Astrocyte of the spinal cord (primary cell): ENCODE data around the gene C1orf174.

Source experiments
- DNase-seq: peaks from one replicate; pipeline ENCODE4 v3.0.0; 2011; ENCODE audit warnings: low read depth, low spot score
- H3K4me3 ChIP-seq: 2 replicates; pipeline ENCODE4 v1.5.1; 2011; ENCODE audit warnings: low read depth, mild to moderate bottlenecking, low read length, moderate library complexity
- in situ Hi-C: cut with HindIII; loops from 2 replicates; pipeline ENCODE4 v1.10.0; 2017; ENCODE audit warnings: low sequenced_read_pairs
- TF ChIP-seq, protein P1 (sequence below): IDR thresholded peaks from 2 replicates; pipeline ENCODE4 v1.5.1; 2012; ENCODE audit warnings: low read depth, mild to moderate bottlenecking, low read length, inconsistent platforms

The C1orf174 gene

GRCh38 chr1:3889936-3890335, 10.1 kb downstream of the C1orf174 start:
- TF ChIP-seq, protein P1, sequence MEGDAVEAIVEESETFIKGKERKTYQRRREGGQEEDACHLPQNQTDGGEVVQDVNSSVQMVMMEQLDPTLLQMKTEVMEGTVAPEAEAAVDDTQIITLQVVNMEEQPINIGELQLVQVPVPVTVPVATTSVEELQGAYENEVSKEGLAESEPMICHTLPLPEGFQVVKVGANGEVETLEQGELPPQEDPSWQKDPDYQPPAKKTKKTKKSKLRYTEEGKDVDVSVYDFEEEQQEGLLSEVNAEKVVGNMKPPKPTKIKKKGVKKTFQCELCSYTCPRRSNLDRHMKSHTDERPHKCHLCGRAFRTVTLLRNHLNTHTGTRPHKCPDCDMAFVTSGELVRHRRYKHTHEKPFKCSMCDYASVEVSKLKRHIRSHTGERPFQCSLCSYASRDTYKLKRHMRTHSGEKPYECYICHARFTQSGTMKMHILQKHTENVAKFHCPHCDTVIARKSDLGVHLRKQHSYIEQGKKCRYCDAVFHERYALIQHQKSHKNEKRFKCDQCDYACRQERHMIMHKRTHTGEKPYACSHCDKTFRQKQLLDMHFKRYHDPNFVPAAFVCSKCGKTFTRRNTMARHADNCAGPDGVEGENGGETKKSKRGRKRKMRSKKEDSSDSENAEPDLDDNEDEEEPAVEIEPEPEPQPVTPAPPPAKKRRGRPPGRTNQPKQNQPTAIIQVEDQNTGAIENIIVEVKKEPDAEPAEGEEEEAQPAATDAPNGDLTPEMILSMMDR: no peak
- DNase-seq: no peak
- no peak overlapping the region for H3K4me3 ChIP-seq
- in situ Hi-C loops: no loop called here

DNA sequence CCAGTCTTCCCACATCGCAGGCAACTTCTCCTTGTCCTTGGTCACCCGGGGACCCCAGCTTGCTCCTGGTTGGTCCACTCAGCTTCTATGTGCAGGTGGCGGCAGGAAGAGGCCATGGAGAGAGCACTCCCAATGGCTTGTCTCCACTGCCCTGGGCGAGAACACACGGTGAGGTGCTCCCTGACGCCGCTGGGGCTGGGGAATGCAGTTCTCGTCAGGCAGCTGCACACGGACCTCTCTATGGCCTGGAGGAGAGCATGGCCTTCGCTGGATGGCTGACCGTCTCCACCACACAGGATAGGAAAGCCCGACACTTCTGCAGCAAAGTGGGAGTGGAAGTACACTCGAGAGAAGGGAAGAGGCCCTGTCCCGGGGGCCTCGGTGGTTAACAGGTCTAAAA, 11.8 kb downstream of the C1orf174 start:
- no peak overlapping the region for H3K4me3 ChIP-seq
- DNase-seq: no peak
- TF ChIP-seq, protein P1: no peak
- in situ Hi-C loops: no loop called here

DNA sequence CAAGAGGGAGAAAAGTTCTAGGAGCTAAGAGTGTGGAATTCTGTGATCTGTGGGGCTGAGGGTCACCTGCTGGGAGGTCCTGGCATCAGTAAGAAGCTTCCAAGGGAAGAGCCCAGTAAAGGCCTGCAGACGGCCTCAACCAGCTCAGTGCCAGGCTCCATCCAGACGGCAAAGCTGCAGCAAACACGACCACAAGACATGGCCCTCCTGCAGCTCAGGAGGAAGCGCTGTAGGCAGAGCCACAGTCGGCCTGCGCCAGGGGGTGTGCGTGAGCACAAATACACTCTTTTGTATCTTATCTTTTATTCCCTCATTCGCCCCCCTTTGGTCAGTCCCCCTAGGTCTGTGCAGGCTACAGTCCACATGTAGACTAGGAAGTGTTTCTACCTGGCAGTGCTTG, 13.4 kb downstream of the C1orf174 start:
- H3K4me3 ChIP-seq: no peak overlapping the region
- in situ Hi-C loops: no loop called here
- no peak for DNase-seq
- TF ChIP-seq, protein P1: no peak

- H3K4me3 ChIP-seq: no peak overlapping the region
- TF ChIP-seq, protein P1: no peak
- no peak for DNase-seq
- in situ Hi-C loops: no loop called here
Observed at GRCh38 chr1:3886106-3886670, 13.9 kb downstream of the C1orf174 start.

DNA sequence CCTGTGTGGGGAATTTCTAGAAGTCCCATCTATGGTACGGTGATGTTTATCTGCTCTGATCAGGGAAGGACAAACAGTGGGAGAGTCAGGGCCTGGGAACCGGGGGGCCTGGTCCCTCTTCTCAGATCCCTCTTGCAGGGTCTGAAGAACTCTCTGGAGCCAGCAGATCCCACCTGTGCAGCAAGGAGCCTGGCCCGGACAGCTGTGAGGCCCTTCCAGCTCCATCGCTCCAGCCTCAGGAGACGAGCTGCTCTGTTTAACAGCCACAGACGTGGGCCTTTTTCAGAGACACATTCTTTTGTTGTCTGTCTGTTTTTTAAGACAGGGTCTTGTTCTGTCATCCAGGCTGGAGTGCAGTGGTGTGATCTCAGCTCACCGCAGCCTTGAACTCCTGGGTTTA, 14.5 kb downstream of the C1orf174 start:
- H3K4me3 ChIP-seq: no peak overlapping the region
- DNase-seq: no peak
- in situ Hi-C loops: no loop called here
- TF ChIP-seq, protein P1: no peak

DNA sequence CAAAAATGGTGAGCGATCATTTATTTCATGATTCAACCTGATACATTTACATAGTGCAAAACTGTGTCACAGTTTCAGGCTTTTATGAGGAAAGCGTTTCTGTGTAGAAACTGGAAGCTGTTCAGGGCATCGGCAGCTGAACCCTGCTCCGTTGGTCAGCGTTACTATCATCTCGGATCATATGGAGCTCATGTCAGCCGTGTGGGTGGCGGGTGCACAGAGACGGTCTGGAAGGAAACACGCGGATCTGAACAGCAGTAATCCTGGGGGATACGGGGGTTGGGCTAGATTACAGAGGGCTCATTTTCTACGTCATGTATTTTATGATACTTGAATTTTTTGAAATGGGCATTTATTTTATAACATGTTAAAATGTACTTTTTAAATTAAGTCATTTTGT, 15.1 kb downstream of the C1orf174 start:
- in situ Hi-C loops: no loop called here
- no peak overlapping the region for H3K4me3 ChIP-seq
- DNase-seq: no peak
- TF ChIP-seq, protein P1: no peak
